ENCODE data around the gene TPGS1. TPM values are rescaled to one million over a fixed set of nuclear protein-coding genes. Genes with fewer than 3 reads are reported as not detected.
A peak's percentile ranks its signal among the peaks of the same experiment; 100 is the strongest.
"Not testable (repeated sequence)": the region's sequence is repeated elsewhere in the genome, so short reads cannot be mapped to it uniquely, and the experiment has no call there.

The TPGS1 gene
- total and polyA plus RNA-seq, 5 experiments from 2014 or later, result 31.5 to 43.3 (median 33.0) TPM

GRCh38 chr19:480016-480855, 27.1 kb upstream of the TPGS1 start:
- peak overlapping the region in 9 of 10 donors; percentile 41 to 77 (median 68) for H3K4me3 Mint-ChIP-seq
- H3K4me1 Mint-ChIP-seq, result peaks cover 7 to 19% (median 13%) of the 10 kb centered on the region in 4 donors
- peak overlapping the region; percentile 50 to 96 (median 66) for H3K27ac Mint-ChIP-seq
- no peaks in the 10 kb centered on the region for H3K36me3 Mint-ChIP-seq
- H3K9me3 Mint-ChIP-seq, result peaks cover 0 to 19% (median 5%) of the 10 kb centered on the region in 9 donors
- peak in 9 of 10 donors; percentile 32 to 73 (median 47) for DNase-seq
- ATAC-seq, result peak; percentile 70 to 81
- peaks cover 5 to 24% (median 6%) of the 10 kb centered on the region in 5 donors for H3K27me3 Mint-ChIP-seq
- POLR2A ChIA-PET, result no interaction called here

GRCh38 chr19:481100-481499, 26.2 kb upstream of the TPGS1 start:
- Mint-ChIP-seq H3K4me1 (peaks cover 7 to 19% (median 13%) of the 10 kb centered on the region in 4 donors), H3K27ac (peak overlapping the region in 4 of 10 donors; percentile 34 to 96 (median 76)), H3K9me3 (peaks cover 0 to 19% (median 5%) of the 10 kb centered on the region in 9 donors), H3K4me3 (peak overlapping the region in 3 of 10 donors; percentile 36 to 74 (median 67)), H3K27me3 (peaks cover 3 to 28% (median 5%) of the 10 kb centered on the region in 5 donors)
- not testable (repeated sequence) for H3K36me3 Mint-ChIP-seq, DNase-seq, ATAC-seq
- POLR2A ChIA-PET, result interaction anchor here (0.6 kb wide), 1 partner anchor 17 kb away, joined by 4 read pairs; no protein-coding TSS in a partner anchor

GRCh38 chr19:482186-483041, 24.9 kb upstream of the TPGS1 start:
- no peak for ATAC-seq
- peaks cover 0 to 19% (median 5%) of the 10 kb centered on the region in 9 donors for H3K9me3 Mint-ChIP-seq
- POLR2A ChIA-PET, result no interaction called here
- peak overlapping the region in 2 of 10 donors; percentile 8 to 19 for H3K27ac Mint-ChIP-seq
- peak overlapping the region in 1 of 10 donors; percentile 32 for H3K4me3 Mint-ChIP-seq
- H3K36me3 Mint-ChIP-seq, result no peaks in the 10 kb centered on the region
- H3K4me1 Mint-ChIP-seq, result peaks cover 7 to 19% (median 13%) of the 10 kb centered on the region in 4 donors
- no peak for DNase-seq
- H3K27me3 Mint-ChIP-seq, result peaks cover 3 to 30% (median 7%) of the 10 kb centered on the region in 5 donors

- Mint-ChIP-seq H3K4me1 (peaks cover 12 to 24% (median 17%) of the 10 kb centered on the region in 4 donors), H3K36me3 (no peaks in the 10 kb centered on the region), H3K4me3 (no peak overlapping the region), H3K27ac (peak overlapping the region in 2 of 10 donors; percentile 19 to 81), H3K27me3 (peaks cover 3 to 30% (median 7%) of the 10 kb centered on the region in 5 donors), H3K9me3 (peaks cover 0 to 19% (median 5%) of the 10 kb centered on the region in 9 donors)
- no peak for ATAC-seq
- DNase-seq, result no peak
- POLR2A ChIA-PET, result interaction anchor here (0.6 to 0.7 kb wide), 2 partner anchors 80 to 483 kb away, joined by 4 to 7 read pairs; no protein-coding TSS in a partner anchor
Measured at GRCh38 chr19:483332-484072, 23.8 kb upstream of the TPGS1 start.

GRCh38 chr19:484494-484893, 22.8 kb upstream of the TPGS1 start:
- Mint-ChIP-seq H3K36me3 (no peaks in the 10 kb centered on the region), H3K9me3 (peaks cover 0 to 19% (median 5%) of the 10 kb centered on the region in 9 donors), H3K27me3 (peaks cover 3 to 30% (median 7%) of the 10 kb centered on the region in 5 donors), H3K4me1 (peaks cover 12 to 24% (median 18%) of the 10 kb centered on the region in 4 donors), H3K4me3 (no peak overlapping the region), H3K27ac (no peak overlapping the region)
- DNase-seq, result no peak
- POLR2A ChIA-PET, result interaction anchor here (0.6 kb wide), 1 partner anchor 482 kb away, joined by 7 read pairs; no protein-coding TSS in a partner anchor
- no peak for ATAC-seq

- no peak overlapping the region for H3K27ac Mint-ChIP-seq
- H3K27me3 Mint-ChIP-seq, result peaks cover 3 to 30% (median 7%) of the 10 kb centered on the region in 5 donors
- DNase-seq (no peak), ATAC-seq (no peak)
- POLR2A ChIA-PET, result no interaction called here
- peaks cover 13 to 18% (median 16%) of the 10 kb centered on the region in 4 donors for H3K4me1 Mint-ChIP-seq
- no peak overlapping the region for H3K4me3 Mint-ChIP-seq
- peaks cover 0 to 15% (median 1%) of the 10 kb centered on the region in 9 donors for H3K9me3 Mint-ChIP-seq
- H3K36me3 Mint-ChIP-seq, result no peaks in the 10 kb centered on the region
Measured at GRCh38 chr19:485077-485476, 22.2 kb upstream of the TPGS1 start.

- no peak for DNase-seq
- Mint-ChIP-seq H3K27ac (peak overlapping the region in 2 of 10 donors; percentile 44 to 47), H3K4me3 (peak overlapping the region in 2 of 10 donors; percentile 4 to 18), H3K27me3 (peaks cover 3 to 30% (median 7%) of the 10 kb centered on the region in 5 donors), H3K4me1 (peaks cover 8 to 16% (median 12%) of the 10 kb centered on the region in 4 donors), H3K36me3 (no peaks in the 10 kb centered on the region), H3K9me3 (peaks cover 0 to 8% (median 0%) of the 10 kb centered on the region in 9 donors)
- ATAC-seq, result no peak
- POLR2A ChIA-PET, result interaction anchor here (0.6 to 0.7 kb wide), 2 partner anchors 15 to 21 kb away, joined by 4 read pairs; no protein-coding TSS in a partner anchor
Measured at GRCh38 chr19:485583-486236, 21.6 kb upstream of the TPGS1 start.

GRCh38 chr19:488505-489417, 18.5 kb upstream of the TPGS1 start:
- POLR2A ChIA-PET, result interaction anchor here (0.6 to 2.1 kb wide), 6 partner anchors 10 to 144 kb away, joined by 3 to 51 read pairs (median 3); partner anchors contain the start of genes SHC2 and TPGS1
- Mint-ChIP-seq H3K36me3 (no peaks in the 10 kb centered on the region), H3K27ac (peak overlapping the region; percentile 36 to 95 (median 81)), H3K27me3 (peaks cover 3 to 25% (median 8%) of the 10 kb centered on the region in 5 donors), H3K4me1 (peaks cover 5 to 19% (median 10%) of the 10 kb centered on the region in 4 donors), H3K9me3 (no peaks in the 10 kb centered on the region), H3K4me3 (peak overlapping the region; percentile 70 to 88 (median 78))
- DNase-seq, result peak; percentile 83 to 94 (median 90)
- ATAC-seq, result peak; percentile 96

- Mint-ChIP-seq H3K4me1 (peaks cover 5 to 20% (median 10%) of the 10 kb centered on the region in 4 donors), H3K9me3 (no peaks in the 10 kb centered on the region), H3K27ac (peak overlapping the region; percentile 32 to 91 (median 60)), H3K4me3 (peak overlapping the region; percentile 64 to 84 (median 77)), H3K27me3 (peaks cover 1 to 17% (median 7%) of the 10 kb centered on the region in 5 donors), H3K36me3 (no peaks in the 10 kb centered on the region)
- POLR2A ChIA-PET, result interaction anchor here (0.6 to 2.1 kb wide), 6 partner anchors 17 to 143 kb away, joined by 3 to 51 read pairs (median 6); partner anchors contain the start of genes SHC2 and TPGS1
- DNase-seq, result peak in 1 of 10 donors; percentile 19
- ATAC-seq, result peak; percentile 14 to 20
Measured at GRCh38 chr19:489418-490196, 17.7 kb upstream of the TPGS1 start.
